Retinal pigment epithelial cell (primary cell): ENCODE measurements around the gene AP1AR.

Source experiments
- DNase-seq: peaks from one replicate; pipeline ENCODE4 v3.0.0-alpha.2; 2010; ENCODE audit warnings: low read depth
- H3K4me3 ChIP-seq: 2 replicates; pipeline ENCODE4 v1.5.1; 2011; ENCODE audit warnings: mild to moderate bottlenecking, low read length, control low read depth, moderate library complexity
- TF ChIP-seq, protein P1 (sequence below): conservative IDR thresholded peaks from 2 replicates; pipeline ENCODE4 v1.5.1; 2011; ENCODE audit warnings: low read depth, low read length, control low read depth, inconsistent platforms

The AP1AR gene

DNA sequence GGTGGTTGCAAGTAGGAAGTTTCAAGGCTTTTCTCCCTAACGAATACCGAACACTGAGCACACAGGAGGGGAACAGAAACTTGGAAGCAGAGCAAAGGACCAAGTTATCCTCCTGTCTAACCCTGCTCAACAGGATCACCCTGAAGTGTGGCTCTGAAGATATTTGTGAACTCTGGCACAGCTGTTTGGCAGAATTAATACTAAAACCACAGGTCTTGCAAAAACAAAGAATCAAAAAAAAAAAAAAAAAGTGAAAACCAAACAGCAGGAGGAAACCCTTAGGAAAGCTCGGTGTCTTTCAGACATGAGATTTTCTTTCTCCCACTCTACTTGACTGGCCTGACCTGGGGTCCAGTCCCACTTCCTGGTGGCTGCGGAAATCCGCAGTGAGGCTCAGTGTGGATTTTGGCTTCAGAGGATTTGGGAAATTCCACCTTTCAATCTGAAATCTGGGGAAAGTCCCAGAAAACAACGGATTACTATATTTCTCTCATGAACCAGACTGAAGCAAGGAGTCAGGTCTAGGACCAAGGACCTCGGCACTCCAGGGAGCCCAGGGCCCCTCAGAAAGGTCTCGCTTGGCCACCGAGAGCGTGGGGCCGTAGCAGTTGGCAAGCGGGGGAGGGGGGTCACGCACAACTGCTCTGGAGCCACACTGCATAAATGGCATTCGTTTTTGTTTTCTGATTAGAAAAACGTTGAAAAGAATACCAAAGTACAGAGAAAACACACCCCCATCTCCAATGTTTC, 53.2 kb downstream of the AP1AR start:
- TF ChIP-seq, protein P1, sequence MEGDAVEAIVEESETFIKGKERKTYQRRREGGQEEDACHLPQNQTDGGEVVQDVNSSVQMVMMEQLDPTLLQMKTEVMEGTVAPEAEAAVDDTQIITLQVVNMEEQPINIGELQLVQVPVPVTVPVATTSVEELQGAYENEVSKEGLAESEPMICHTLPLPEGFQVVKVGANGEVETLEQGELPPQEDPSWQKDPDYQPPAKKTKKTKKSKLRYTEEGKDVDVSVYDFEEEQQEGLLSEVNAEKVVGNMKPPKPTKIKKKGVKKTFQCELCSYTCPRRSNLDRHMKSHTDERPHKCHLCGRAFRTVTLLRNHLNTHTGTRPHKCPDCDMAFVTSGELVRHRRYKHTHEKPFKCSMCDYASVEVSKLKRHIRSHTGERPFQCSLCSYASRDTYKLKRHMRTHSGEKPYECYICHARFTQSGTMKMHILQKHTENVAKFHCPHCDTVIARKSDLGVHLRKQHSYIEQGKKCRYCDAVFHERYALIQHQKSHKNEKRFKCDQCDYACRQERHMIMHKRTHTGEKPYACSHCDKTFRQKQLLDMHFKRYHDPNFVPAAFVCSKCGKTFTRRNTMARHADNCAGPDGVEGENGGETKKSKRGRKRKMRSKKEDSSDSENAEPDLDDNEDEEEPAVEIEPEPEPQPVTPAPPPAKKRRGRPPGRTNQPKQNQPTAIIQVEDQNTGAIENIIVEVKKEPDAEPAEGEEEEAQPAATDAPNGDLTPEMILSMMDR, result no peak
- peak overlapping the region; percentile 73 for H3K4me3 ChIP-seq
- DNase-seq, result no peak

DNA sequence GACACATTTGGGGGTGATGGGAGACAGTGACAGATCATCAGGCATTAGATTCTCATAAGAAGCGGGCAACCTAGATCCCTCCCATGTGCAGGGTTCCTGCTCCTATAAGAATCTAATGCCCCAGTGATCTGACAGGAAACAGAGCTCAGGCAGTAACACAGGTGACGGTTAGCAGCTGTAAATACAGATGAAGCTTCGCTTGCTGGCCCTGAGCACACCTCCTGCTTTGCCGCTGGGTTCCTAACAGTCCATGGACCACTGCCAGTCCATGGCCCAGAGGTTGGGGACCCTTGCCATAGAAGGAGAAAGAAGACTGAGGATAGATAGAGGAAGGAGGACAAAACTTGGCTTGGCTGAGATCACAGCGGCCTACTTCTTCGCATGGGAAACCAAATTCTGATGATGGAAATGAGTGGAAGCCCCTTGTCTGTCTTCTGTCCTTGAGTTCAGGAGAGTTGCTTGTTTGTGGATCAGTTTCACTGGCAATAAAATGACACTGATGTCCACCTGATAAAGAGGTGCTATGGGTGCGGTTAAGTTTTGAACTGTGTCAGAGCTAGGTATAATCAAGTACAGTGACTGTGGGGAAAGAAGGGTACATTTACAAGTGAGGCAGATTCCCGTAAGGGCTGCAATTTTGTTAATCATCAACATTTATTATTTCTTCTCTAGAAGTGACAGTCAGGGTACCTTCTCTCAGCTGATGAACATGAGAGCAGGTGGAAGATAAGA, 55.8 kb downstream of the AP1AR start:
- TF ChIP-seq, protein P1, result no peak

DNA sequence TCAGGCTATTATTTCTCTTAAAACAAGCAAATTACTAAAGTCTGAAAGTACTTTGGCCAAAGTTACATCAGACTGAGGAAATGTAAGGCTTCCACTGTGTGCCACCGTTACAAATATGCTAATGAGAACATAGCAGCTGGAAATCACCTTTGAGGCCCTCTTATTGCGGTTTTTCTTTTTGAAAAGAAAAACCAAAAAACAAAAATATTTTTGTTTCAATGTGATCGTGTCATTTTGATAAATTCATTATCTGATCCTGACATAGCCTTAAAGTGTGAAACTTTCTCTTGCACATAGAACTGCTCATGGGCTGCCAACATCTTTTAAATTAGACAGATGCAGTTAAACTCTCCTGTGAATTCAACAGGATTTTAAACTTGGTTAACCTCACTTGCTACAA, 56.9 kb downstream of the AP1AR start:
- H3K4me3 ChIP-seq, result no peak overlapping the region
- no peak for DNase-seq
- TF ChIP-seq, protein P1, result no peak

More for the DNA sequence above, 55.8 kb downstream of the AP1AR start:
- DNase-seq, result no peak
- H3K4me3 ChIP-seq, result no peak overlapping the region

- DNase-seq, result no peak
- no peak overlapping the region for H3K4me3 ChIP-seq
- TF ChIP-seq, protein P1, result no peak
These were observed 58.0 kb downstream of the AP1AR start for GRCh38 chr4:112289407-112290253.

- H3K4me3 ChIP-seq, result no peak overlapping the region
- no peak for DNase-seq
- TF ChIP-seq, protein P1, result no peak
These were observed 58.8 kb downstream of the AP1AR start for GRCh38 chr4:112290341-112290740.

DNA sequence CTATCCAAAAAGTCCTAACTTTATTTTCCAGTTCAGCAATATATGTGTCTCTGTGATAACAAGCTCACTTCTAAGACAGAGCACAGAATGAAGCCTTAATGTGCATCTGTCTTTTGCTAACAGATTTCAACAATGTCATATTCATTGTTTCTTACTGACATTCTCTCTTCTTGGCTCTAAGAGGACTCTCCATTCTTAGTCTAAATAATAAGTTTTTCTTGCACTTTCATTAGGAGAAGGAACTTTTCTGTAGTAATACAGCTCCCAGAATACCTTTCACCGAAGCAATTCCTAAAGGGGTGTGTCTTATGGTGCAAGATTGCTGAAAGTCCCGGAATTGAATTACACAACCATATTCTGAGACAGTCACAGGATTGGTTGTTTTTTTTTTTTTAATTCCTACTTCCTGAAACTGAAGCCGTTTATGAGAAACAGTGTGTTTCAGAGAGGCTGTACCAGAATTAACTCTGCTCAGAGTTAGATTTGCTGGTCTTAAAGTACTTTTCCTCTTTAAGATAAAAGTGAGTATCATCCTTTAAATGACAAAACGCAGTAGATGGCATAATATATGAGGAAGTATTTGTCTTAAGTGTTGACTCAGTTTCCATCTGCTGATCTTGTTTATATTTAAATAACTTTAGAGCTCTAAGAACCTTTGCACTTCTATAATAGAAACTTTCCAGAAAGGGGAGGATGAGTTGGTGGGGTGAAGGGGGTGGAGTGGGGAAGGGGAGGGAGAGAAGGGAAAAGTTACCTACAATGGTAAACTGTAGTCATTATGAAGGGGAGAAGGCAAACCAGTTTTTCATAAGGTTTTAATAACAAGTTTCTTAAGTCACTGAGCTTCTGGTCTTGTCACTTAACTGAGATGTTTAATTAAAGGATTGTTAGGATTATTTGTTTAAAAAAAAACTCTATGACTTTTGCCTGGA, 65.6 kb downstream of the AP1AR start, which contains the start of gene ALPK1:
Gene ALPK1, plus strand, starts transcription at position 421 of the 932 bp plus-strand sequence.
- TF ChIP-seq, protein P1, result no peak
- DNase-seq, result peak; percentile 71
- peak within 1 kb of the TSS; percentile 57 for H3K4me3 ChIP-seq
